H1 (cell line): ENCODE results near the gene ABCF2. TPM values are rescaled to one million over a fixed set of nuclear protein-coding genes. Genes with fewer than 3 reads are reported as not detected.

Experiments used
- CTCF ChIA-PET: fragments of 300-600 bp; sonication (Branson Sonifier 250); formaldehyde crosslinking; loops from one replicate; lab custom pipeline; 2021; ENCODE audit not compliant: partially characterized antibody; lab: Charles Lee
- POLR2A ChIA-PET: fragments of 300-600 bp; sonication (Branson Sonifier 250); formaldehyde crosslinking; loops from one replicate; lab custom pipeline; 2021; ENCODE audit warnings: inconsistent platforms; ENCODE audit not compliant: partially characterized antibody; lab: Charles Lee
- DNase-seq, 2 experiments: peaks; one replicate each; pipeline versions ENCODE4 v3.0.0 to v3.0.0-alpha.2; 2010 to 2022; ENCODE audit warnings: low spot score in 2 of 2, low read depth in 1 of 2, mixed read lengths in 1 of 2
- FAIRE-seq: peaks from 2 replicates; lab custom pipeline; 2011; peaks lifted over from hg19 to GRCh38; lab: Jason Lieb, UNC
- H2AFZ ChIP-seq: 2 replicates; pipeline ENCODE4 v1.8.1; 2012; ENCODE audit warnings: low read length, inconsistent platforms
- H2AK5ac ChIP-seq: 2 replicates; pipeline ENCODE4 v1.6.1; 2013; ENCODE audit warnings: low read depth, low read length
- H2BK120ac ChIP-seq: replicated peaks from 2 replicates; pipeline ENCODE3; 2013; ENCODE audit warnings: low read depth, low read length, inconsistent platforms
- H2BK12ac ChIP-seq: 2 replicates; pipeline ENCODE4 v1.6.1; 2013; ENCODE audit warnings: low read depth, low read length
- H2BK15ac ChIP-seq: 2 replicates; pipeline ENCODE4 v1.6.1; 2013; ENCODE audit warnings: low read length
- H2BK20ac ChIP-seq: 2 replicates; pipeline ENCODE4 v1.6.1; 2013; ENCODE audit warnings: low read length
- H2BK5ac ChIP-seq: 2 replicates; pipeline ENCODE4 v1.6.1; 2013; ENCODE audit warnings: low read depth, low read length
- H3K14ac ChIP-seq: 2 replicates; pipeline ENCODE4 v1.6.1; 2013; ENCODE audit warnings: inconsistent platforms; ENCODE audit not compliant: insufficient read length
- H3K18ac ChIP-seq: 2 replicates; pipeline ENCODE4 v1.6.1; 2013; ENCODE audit warnings: low read length; ENCODE audit errors: extremely low read depth
- H3K23ac ChIP-seq: 2 replicates; pipeline ENCODE4 v1.6.1; 2013; ENCODE audit warnings: inconsistent platforms; ENCODE audit not compliant: insufficient read length
- H3K23me2 ChIP-seq: 2 replicates; pipeline ENCODE4 v1.6.1; 2013; ENCODE audit warnings: low read depth, low read length
- H3K27ac ChIP-seq: 2 replicates; pipeline ENCODE4 v1.6.1; 2011; ENCODE audit warnings: low read depth, low read length, inconsistent platforms
- H3K27me3 ChIP-seq, 4 experiments: replicated peaks in 1 of 4; 1 replicate in 1 of 4; 2 replicates in 3 of 4; pipeline versions ENCODE4 v1.6.1 to v1.8.1; 2011 to 2013; ENCODE audit warnings: low read length in 3 of 4, mild to moderate bottlenecking in 3 of 4, inconsistent platforms in 2 of 4, mixed read lengths in 2 of 4, moderate library complexity in 1 of 4; ENCODE audit not compliant: control insufficient read depth in 3 of 4, insufficient read depth in 3 of 4; ENCODE audit errors: extremely low read depth in 1 of 4
- H3K36me3 ChIP-seq, 4 experiments: 2 replicates each; pipeline versions ENCODE4 v1.6.1 to v1.8.1; 2011 to 2013; ENCODE audit warnings: mild to moderate bottlenecking in 4 of 4, low read length in 3 of 4, moderate library complexity in 2 of 4, control low read depth in 1 of 4, inconsistent platforms in 1 of 4; ENCODE audit not compliant: insufficient read depth in 4 of 4, control insufficient read depth in 2 of 4
- H3K4ac ChIP-seq: replicated peaks from 2 replicates; pipeline ENCODE3; 2013; ENCODE audit warnings: low read length, low read depth, mixed read lengths, inconsistent platforms; ENCODE audit not compliant: insufficient read length
- H3K4me1 ChIP-seq, 4 experiments: replicated peaks in 1 of 4; 1 replicate in 1 of 4; 2 replicates in 3 of 4; pipeline versions ENCODE4 v1.6.1 to v1.8.1; 2011 to 2013; ENCODE audit warnings: low read length in 3 of 4, inconsistent platforms in 2 of 4, mixed read lengths in 1 of 4; ENCODE audit not compliant: insufficient read depth in 4 of 4, control insufficient read depth in 3 of 4
- H3K4me2 ChIP-seq, 2 experiments: 2 replicates each; pipeline versions ENCODE4 v1.6.1 to v1.8.1; 2011 to 2013; ENCODE audit warnings: low read depth in 2 of 2, low read length in 2 of 2, control low read depth in 1 of 2, inconsistent platforms in 1 of 2, mild to moderate bottlenecking in 1 of 2; ENCODE audit not compliant: insufficient read depth in 1 of 2
- H3K4me3 ChIP-seq, 4 experiments: fragments of 200-600, 300-600 bp in 1 of 4; sonication (generic), shearing (Covaris generic), sonication (Bioruptor Twin) in 1 of 4; 2 replicates each; pipeline versions ENCODE4 v1.5.1 to v1.8.1; 2011 to 2016; ENCODE audit warnings: low read length in 4 of 4, low read depth in 3 of 4, control low read depth in 2 of 4, inconsistent platforms in 2 of 4, mild to moderate bottlenecking in 2 of 4, mixed read lengths in 1 of 4, moderate library complexity in 1 of 4; ENCODE audit not compliant: insufficient read depth in 2 of 4; ENCODE audit errors: extremely low read depth in 1 of 4
- H3K56ac ChIP-seq: replicated peaks from 2 replicates; pipeline ENCODE3; 2013; ENCODE audit warnings: low read depth, mild to moderate bottlenecking, mixed read lengths, low read length, inconsistent platforms; ENCODE audit not compliant: insufficient read length
- H3K79me1 ChIP-seq: 2 replicates; pipeline ENCODE4 v1.6.1; 2013; ENCODE audit warnings: low read depth, low read length, control low read depth
- H3K79me2 ChIP-seq, 2 experiments: 2 replicates each; pipeline versions ENCODE4 v1.6.1 to v1.8.1; 2012 to 2013; ENCODE audit warnings: low read length in 2 of 2, mild to moderate bottlenecking in 2 of 2, inconsistent platforms in 1 of 2; ENCODE audit not compliant: insufficient read depth in 2 of 2, control insufficient read depth in 1 of 2
- H3K9ac ChIP-seq, 4 experiments: replicated peaks in 1 of 4; 1 replicate in 1 of 4; 2 replicates in 3 of 4; pipeline versions ENCODE4 v1.6.1 to v1.8.1; 2011 to 2013; ENCODE audit warnings: low read depth in 3 of 4, low read length in 3 of 4, control low read depth in 2 of 4, mild to moderate bottlenecking in 2 of 4, moderate library complexity in 2 of 4, inconsistent platforms in 1 of 4; ENCODE audit errors: extremely low read depth in 1 of 4
- H3K9me3 ChIP-seq, 2 experiments: 2 replicates each; pipeline versions ENCODE4 v1.6.1 to v1.8.1; 2012 to 2013; ENCODE audit warnings: mild to moderate bottlenecking in 2 of 2, moderate library complexity in 2 of 2, control low read depth in 1 of 2, inconsistent platforms in 1 of 2, low read depth in 1 of 2, low read length in 1 of 2, mixed read lengths in 1 of 2; ENCODE audit not compliant: insufficient read depth in 2 of 2
- H4K20me1 ChIP-seq, 2 experiments: replicated peaks in 1 of 2; 2 replicates each; pipeline versions ENCODE3 to v1.8.1; 2011 to 2013; ENCODE audit warnings: inconsistent platforms in 2 of 2, low read length in 2 of 2, mild to moderate bottlenecking in 1 of 2; ENCODE audit not compliant: insufficient read depth in 2 of 2, control insufficient read depth in 1 of 2
- H4K5ac ChIP-seq: 2 replicates; pipeline ENCODE4 v1.6.1; 2013; ENCODE audit warnings: low read length, low read depth, mixed read lengths, inconsistent platforms; ENCODE audit not compliant: insufficient read length
- H4K8ac ChIP-seq: 2 replicates; pipeline ENCODE4 v1.8.0; 2013; ENCODE audit warnings: mild to moderate bottlenecking, moderate library complexity, low read length, inconsistent platforms; ENCODE audit not compliant: insufficient read depth; ENCODE audit errors: extremely low read depth
- H4K91ac ChIP-seq: replicated peaks from 2 replicates; pipeline ENCODE3; 2013; ENCODE audit warnings: low read length, mixed read lengths, inconsistent platforms; ENCODE audit not compliant: insufficient read length
- ATF3 ChIP-seq: IDR thresholded peaks from 2 replicates; pipeline ENCODE4 v1.6.1; 2011; ENCODE audit warnings: low read depth, mild to moderate bottlenecking, low read length; ENCODE audit not compliant: insufficient read depth
- GTF2F1 ChIP-seq: IDR thresholded peaks from 2 replicates; pipeline ENCODE4 v1.6.1; 2012; ENCODE audit warnings: low read depth, low read length, improper control_type of control experiment, borderline replicate concordance
- JUN ChIP-seq: IDR thresholded peaks from 2 replicates; pipeline ENCODE4 v1.6.1; 2011; ENCODE audit warnings: low read depth, mild to moderate bottlenecking, improper control_type of control experiment, low read length
- KDM4A ChIP-seq: IDR thresholded peaks from one replicate; pipeline ENCODE4 v1.7.1; 2012; ENCODE audit warnings: low read depth, mild to moderate bottlenecking, moderate library complexity, low read length, inconsistent platforms; ENCODE audit not compliant: severe bottlenecking
- SAP30 ChIP-seq: fragments of 300-600 bp; sonication (generic); IDR thresholded peaks from 2 replicates; pipeline ENCODE4 v1.7.1; 2012; ENCODE audit warnings: low read length, moderate library complexity, mild to moderate bottlenecking, inconsistent platforms; ENCODE audit not compliant: insufficient read depth, insufficient replicate concordance
- SIX5 ChIP-seq: IDR thresholded peaks from 2 replicates; pipeline ENCODE4 v1.6.1; 2011; ENCODE audit warnings: mild to moderate bottlenecking, low read depth, low read length
- TAF1 ChIP-seq: IDR thresholded peaks from 2 replicates; pipeline ENCODE4 v1.6.1; 2011; ENCODE audit warnings: mild to moderate bottlenecking, low read depth, low read length
- WGBS, 2 experiments: shearing (Covaris generic) in 1 of 2; methylation state at CpG; one replicate each; pipeline versions ENCODE4 v1.1.6 to v1.1.7; 2013 to 2015; ENCODE audit warnings: low lambda C conversion rate in 2 of 2, mixed read lengths in 2 of 2, inconsistent platforms in 1 of 2, low coverage in 1 of 2, missing lambda C conversion rate in 1 of 2; ENCODE audit not compliant: insufficient replicate concordance in 2 of 2, insufficient coverage in 1 of 2, insufficient read length in 1 of 2; ENCODE audit errors: extremely low coverage in 1 of 2, missing lambda C conversion rate in 1 of 2; 5-methylcytosine and 5-hydroxymethylcytosine counted together
- polyA plus RNA-seq, 7 experiments: library from polyadenylated mRNA; depleted of rRNA in 3 of 7; stranded (reverse) in 5 of 7; unstranded in 2 of 7; fragments of >200 nt in 5 of 7; fragments of 200-250 nt in 2 of 7; gene quantifications; 1 replicate in 5 of 7; 2 replicates in 1 of 7; 4 replicates in 1 of 7; pipeline versions ENCODE4 v1.2.1 to v1.2.3, GENCODE V29; 2011 to 2013; ENCODE audit warnings: missing spikeins in 2 of 7, mixed read lengths in 2 of 7
- total RNA-seq: library from RNA; stranded (reverse); fragmentation: NEBNext Ultra II Directional; extraction: Animal tissue kit (Norgen Biotek cat#: 25700); gene quantifications from 2 replicates; pipeline ENCODE4 v1.2.1, GENCODE V29; 2021
- TF ChIP-seq, protein P1 (sequence below): IDR thresholded peaks from 2 replicates; pipeline ENCODE4 v1.6.1; 2012; ENCODE audit warnings: inconsistent platforms

The ABCF2 gene
- total and polyA plus RNA-seq, 2 of the 8 experiments (the other 6 are each of a cell fraction or from before 2014, with no cell fraction given) = 28.0 to 55.0 TPM

- Histone ChIP-seq H4K20me1 (peaks cover 1 to 9% of the 10 kb centered on the region in 2 experiments), H3K23ac (no peak overlapping the region), H4K5ac (no peak overlapping the region), H2AK5ac (no peak overlapping the region), H4K8ac (peak overlapping the region; percentile 83), H3K27me3 (peaks cover 17 to 58% (median 50%) of the 10 kb centered on the region in 4 experiments), H3K56ac (no peak overlapping the region), H3K18ac (peak overlapping the region; percentile 71; the same call in 1 of the 2 replicates), H2BK5ac (no peak overlapping the region), H3K9ac (no peak overlapping the region; a peak in 1 of 7 replicates), H2AFZ (no peak overlapping the region), H3K4me3 (peak overlapping the region; percentile 20 to 61 (median 35)), H3K4me2 (peak overlapping the region; percentile 58 to 88), H3K36me3 (no peaks in the 10 kb centered on the region), H3K4ac (no peak overlapping the region), H3K23me2 (peaks cover 21% of the 10 kb centered on the region), H2BK12ac (no peak overlapping the region), H3K14ac (no peak overlapping the region), H3K79me2 (no peaks in the 10 kb centered on the region), H3K9me3 (no peaks in the 10 kb centered on the region), H4K91ac (no peak overlapping the region), H3K27ac (no peak overlapping the region), H3K79me1 (peaks cover 3% of the 10 kb centered on the region; the same call in 1 of the 2 replicates), H2BK20ac (no peak overlapping the region), H3K4me1 (peaks cover 0 to 51% (median 34%) of the 10 kb centered on the region in 4 experiments; a peak in 6 of 7 replicates), H2BK15ac (no peak overlapping the region), H2BK120ac (no peak overlapping the region)
- FAIRE-seq (no peak), DNase-seq (peak in 1 of 2 experiments; percentile 81)
- WGBS, 2 experiments = 4% methylated on average over 38 of the region's 60 CpGs; no CpG with 5 or more reads in 1 of the 2 experiments
- ChIA-PET POLR2A (interaction anchor here (0.9 to 1.3 kb wide), 2 partner anchors 19 to 59 kb away, joined by 3 to 7 read pairs; partner anchors contain the start of gene ABCF2), CTCF (interaction anchor here (0.6 to 5.1 kb wide), 42 partner anchors 7 to 367 kb away, joined by 3 to 71 read pairs (median 4); partner anchors contain the start of genes ABCF2, CHPF2 and H2BK1)
- TF ChIP-seq, protein P1, sequence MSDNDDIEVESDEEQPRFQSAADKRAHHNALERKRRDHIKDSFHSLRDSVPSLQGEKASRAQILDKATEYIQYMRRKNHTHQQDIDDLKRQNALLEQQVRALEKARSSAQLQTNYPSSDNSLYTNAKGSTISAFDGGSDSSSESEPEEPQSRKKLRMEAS = no peak
- TF ChIP-seq ATF3 (no peak), GTF2F1 (no peak), SAP30 (no peak), JUN (no peak), SIX5 (no peak), TAF1 (no peak), KDM4A (peak; percentile 77)
Measured at GRCh38 chr7:151245360-151246101, 18.5 kb upstream of the ABCF2 start.
